HG02885 (cell line): ENCODE results near the gene TRERF1.
A peak's percentile ranks its signal among the peaks of the same experiment; 100 is the strongest.
"Not testable (repeated sequence)": the region's sequence is repeated elsewhere in the genome, so short reads cannot be mapped to it uniquely, and the experiment has no call there.

Experiments used
- ATAC-seq: cut with Tn5 transposase; IDR thresholded peaks from one replicate; pipeline ENCODE4 v1.9.1; 2021; ENCODE audit warnings: mild to moderate bottlenecking; ENCODE audit not compliant: unreplicated experiment, poor library complexity

TRERF1 gene

GRCh38 chr6:42452171-42453030, 675 bp upstream of the TRERF1 start:
- ATAC-seq = peak; percentile 40

DNA sequence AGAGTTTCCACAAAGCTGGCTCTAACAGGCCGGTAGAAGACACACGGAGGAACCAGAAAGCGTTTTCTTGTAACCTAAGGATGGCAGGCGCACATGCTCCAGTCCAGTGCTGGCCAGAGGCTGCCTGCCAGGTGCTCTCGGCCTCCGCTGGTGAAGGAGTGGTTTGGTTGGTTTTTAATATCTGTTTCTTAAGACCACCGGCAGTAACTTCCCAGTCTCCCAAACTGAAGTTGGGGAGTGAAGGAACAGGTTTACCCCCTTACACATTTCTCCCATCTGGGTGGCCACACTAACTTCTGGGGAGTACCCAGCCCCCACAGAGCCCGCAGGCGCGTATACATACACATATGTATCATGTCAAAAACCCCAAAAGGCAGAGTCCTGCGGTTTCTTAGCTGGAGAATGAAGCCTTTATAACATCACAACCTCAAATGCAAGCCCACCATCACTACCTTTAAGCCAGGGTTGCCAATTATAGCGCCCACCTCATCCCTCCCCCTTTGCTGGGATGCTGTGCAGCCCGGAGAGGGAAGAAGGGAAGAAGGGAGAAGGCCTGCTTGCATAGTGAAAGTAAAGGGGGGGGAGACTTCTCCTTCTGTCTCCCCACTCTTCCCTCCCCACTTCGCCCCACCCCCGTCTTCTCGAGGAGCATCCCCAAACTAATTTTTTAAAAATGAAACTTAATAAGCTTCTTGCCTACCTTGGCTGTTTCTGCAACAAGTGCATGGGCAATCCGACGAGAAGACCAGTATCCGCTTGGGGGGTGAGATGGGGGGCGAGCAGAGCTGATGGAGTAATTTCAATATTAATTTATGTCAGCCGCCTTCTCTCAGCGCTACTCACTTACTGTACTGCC, 1.0 kb downstream of the TRERF1 start:
- ATAC-seq = no peak

GRCh38 chr6:42449917-42450476, 1.7 kb downstream of the TRERF1 start:
- ATAC-seq = no peak

DNA sequence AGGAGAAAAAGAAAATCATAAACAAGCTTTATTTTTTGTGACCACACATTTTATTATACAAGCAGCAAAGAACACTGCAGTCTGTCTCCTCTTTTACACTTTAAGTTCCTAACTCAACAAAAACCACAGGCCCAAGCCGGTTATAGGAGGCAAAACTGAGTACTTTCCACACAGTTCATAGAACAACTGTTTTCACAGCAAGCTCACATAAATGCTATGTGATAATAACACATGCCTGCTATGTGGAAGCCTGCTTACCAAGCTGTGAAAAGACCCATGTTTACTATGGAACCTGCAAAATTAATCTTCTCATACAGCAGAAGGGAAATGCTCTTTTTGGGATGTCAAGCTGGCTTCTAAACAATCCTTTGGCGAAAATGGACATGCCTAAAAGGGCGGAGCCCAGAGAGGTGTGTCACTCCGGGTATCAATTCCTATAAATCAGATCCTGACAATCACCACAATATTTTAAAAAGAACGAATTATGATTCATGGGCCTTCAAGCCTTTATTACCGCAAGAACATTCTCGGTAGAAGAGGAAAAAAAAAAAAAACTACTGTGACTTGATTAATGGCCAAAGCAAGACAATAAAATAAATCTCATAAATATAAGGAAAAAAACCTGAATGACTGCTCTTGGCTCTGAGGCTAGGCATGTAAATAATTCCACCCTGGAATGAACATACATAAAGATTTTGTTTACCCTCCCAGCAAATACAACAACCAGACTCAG, 2.6 kb downstream of the TRERF1 start:
- no peak for ATAC-seq

- no peak for ATAC-seq
These were observed 3.3 kb downstream of the TRERF1 start for GRCh38 chr6:42448391-42448790.

GRCh38 chr6:42446996-42447395, 4.7 kb downstream of the TRERF1 start:
- no peak for ATAC-seq

DNA sequence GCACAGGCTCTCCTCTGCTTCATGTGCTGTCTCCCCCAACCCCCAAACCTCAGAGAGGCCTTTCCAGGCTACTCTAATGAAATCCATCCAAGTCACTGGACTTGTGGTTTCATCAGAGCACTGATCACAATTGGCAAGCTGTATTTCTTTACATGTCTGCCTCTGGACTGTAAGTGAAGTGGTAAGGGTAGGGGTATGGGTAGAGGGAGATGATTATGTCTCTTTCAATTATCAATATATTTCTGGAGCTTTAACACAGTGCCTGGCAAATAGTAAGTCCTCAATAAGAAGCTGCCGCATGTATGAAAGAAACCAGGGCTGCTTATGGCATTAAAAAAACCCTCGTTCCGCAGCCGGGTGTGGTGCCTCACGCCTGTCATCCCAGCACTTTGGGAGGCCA, 5.4 kb downstream of the TRERF1 start:
- no peak for ATAC-seq

- not testable (repeated sequence) for ATAC-seq
These were observed 5.8 kb downstream of the TRERF1 start for GRCh38 chr6:42445955-42446354.

GRCh38 chr6:42443312-42444060, 8.2 kb downstream of the TRERF1 start:
- no peak for ATAC-seq

- ATAC-seq = no peak
These were observed 10.0 kb downstream of the TRERF1 start for GRCh38 chr6:42441697-42442081.

DNA sequence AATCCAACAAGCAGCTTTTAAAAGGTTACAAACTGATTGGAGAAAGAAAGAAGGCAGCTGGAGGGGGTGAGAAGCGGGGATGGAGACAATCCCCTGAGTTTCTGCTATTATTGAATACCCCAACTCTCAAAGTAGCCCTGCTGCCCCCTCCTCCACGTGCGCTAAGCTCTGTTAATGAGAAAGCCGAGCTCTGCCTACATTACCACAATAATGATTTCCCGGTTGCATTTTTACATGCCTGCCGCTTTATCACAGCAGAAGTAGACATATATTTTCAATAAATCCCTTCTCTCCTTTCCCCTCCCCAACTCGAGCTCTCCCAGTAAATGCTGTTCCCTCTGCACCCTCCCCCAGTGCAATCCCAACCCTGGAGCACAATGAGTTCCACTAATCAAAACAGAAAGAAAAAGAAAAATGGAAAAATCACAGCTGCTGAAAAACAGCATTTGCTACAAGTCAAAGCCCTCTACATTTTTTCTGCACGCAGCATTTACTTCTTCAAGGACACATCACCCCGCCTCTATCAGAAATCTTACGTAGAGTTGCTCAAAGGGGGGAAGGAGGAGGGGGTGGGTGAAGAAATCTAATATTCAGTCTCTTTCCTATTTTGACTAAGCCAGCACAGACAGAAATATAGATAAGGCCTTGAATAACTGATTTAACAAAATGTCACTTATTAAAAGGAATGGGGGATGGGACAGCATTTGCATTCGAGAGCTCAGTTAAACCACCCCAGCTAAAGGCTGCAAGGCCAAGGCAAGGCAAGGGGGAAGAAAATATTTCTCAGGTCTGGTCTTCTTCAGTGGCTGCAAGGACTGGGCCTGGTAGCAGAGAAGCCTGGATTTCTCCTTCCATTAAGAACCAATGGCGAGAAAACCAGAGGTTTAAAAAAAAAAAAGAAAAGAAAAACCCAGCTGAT, 10.7 kb downstream of the TRERF1 start:
- ATAC-seq = no peak

- ATAC-seq = no peak
These were observed 11.7 kb downstream of the TRERF1 start for GRCh38 chr6:42440027-42440426.

GRCh38 chr6:42436825-42437224, 14.9 kb downstream of the TRERF1 start:
- ATAC-seq = no peak

GRCh38 chr6:42434237-42434636, 17.5 kb downstream of the TRERF1 start:
- no peak for ATAC-seq

DNA sequence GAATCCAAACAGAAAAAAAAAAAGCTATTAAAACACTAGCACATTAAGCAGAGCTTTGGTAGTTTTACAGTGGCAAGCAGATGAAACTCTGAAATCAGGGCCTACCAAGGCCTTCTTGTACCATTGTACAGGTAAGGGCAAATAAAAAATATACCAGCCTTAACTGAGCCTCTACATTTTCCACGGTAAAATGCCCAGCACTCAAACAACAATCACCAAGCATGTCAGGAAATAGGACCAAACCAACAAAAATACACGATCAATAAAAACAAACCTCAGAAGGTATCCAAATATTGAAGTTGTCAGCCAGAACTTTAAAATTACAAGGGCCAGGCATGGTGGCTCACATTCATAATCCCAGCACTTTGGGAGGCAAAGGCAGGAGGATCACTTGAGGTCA, 18.3 kb downstream of the TRERF1 start:
- no peak for ATAC-seq

GRCh38 chr6:42431877-42432276, 19.8 kb downstream of the TRERF1 start:
- ATAC-seq = no peak

DNA sequence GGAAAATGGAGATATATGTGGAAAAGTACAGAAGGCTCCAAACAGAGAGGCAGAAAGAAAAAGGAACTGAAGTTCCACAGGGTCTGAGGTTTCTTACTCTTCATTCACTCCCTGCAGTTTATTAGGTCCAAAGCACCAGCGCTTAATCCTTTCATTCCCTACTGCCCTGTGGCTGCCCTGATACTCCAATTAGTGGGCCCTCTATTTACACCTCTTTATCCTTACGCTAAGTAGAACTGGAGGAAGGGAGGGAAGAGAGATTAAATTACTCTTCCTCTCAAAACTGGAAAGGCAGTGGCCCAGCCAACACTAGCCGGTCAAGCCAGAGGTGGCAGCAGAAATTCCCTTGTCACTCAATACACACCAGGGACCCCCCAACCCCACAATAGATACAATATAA, 20.4 kb downstream of the TRERF1 start:
- no peak for ATAC-seq

DNA sequence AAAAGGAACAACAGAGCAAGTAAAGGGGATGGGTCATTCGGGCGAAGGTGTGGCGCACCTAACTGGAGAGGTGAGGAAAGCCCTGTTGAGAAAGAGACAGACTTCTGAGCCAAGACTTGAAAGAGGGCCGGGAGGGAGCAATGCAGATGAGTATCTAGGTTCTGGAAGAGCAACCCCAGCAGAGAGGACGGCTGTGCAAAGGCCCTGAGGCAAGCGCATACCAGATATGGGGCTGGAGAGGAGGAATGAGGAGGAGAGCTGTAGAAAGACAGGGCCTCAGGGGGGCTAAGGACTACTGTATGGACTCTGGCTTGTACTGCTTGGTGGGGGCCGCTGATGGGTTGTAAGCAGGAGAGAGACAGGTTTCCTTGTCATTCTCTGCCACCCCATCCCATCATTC, 21.9 kb downstream of the TRERF1 start:
- no peak for ATAC-seq
